H1 (cell line): Measurements from ENCODE around the gene HS3ST1. TPM values are rescaled to one million over a fixed set of nuclear protein-coding genes. Genes with fewer than 3 reads are reported as not detected.

Experiments
- CTCF ChIA-PET: fragments of 300-600 bp; sonication (Branson Sonifier 250); formaldehyde crosslinking; loops from one replicate; lab custom pipeline; 2021; ENCODE audit not compliant: partially characterized antibody; lab: Charles Lee
- POLR2A ChIA-PET: fragments of 300-600 bp; sonication (Branson Sonifier 250); formaldehyde crosslinking; loops from one replicate; lab custom pipeline; 2021; ENCODE audit warnings: inconsistent platforms; ENCODE audit not compliant: partially characterized antibody; lab: Charles Lee
- DNase-seq, 2 experiments: peaks; one replicate each; pipeline versions ENCODE4 v3.0.0 to v3.0.0-alpha.2; 2010 to 2022; ENCODE audit warnings: low spot score in 2 of 2, low read depth in 1 of 2, mixed read lengths in 1 of 2
- FAIRE-seq: peaks from 2 replicates; lab custom pipeline; 2011; peaks lifted over from hg19 to GRCh38; lab: Jason Lieb, UNC
- H2AFZ ChIP-seq: 2 replicates; pipeline ENCODE4 v1.8.1; 2012; ENCODE audit warnings: low read length, inconsistent platforms
- H2AK5ac ChIP-seq: 2 replicates; pipeline ENCODE4 v1.6.1; 2013; ENCODE audit warnings: low read depth, low read length
- H2BK120ac ChIP-seq: replicated peaks from 2 replicates; pipeline ENCODE3; 2013; ENCODE audit warnings: low read depth, low read length, inconsistent platforms
- H2BK12ac ChIP-seq: 2 replicates; pipeline ENCODE4 v1.6.1; 2013; ENCODE audit warnings: low read depth, low read length
- H2BK15ac ChIP-seq: 2 replicates; pipeline ENCODE4 v1.6.1; 2013; ENCODE audit warnings: low read length
- H2BK20ac ChIP-seq: 2 replicates; pipeline ENCODE4 v1.6.1; 2013; ENCODE audit warnings: low read length
- H2BK5ac ChIP-seq: 2 replicates; pipeline ENCODE4 v1.6.1; 2013; ENCODE audit warnings: low read depth, low read length
- H3K14ac ChIP-seq: 2 replicates; pipeline ENCODE4 v1.6.1; 2013; ENCODE audit warnings: inconsistent platforms; ENCODE audit not compliant: insufficient read length
- H3K18ac ChIP-seq: 2 replicates; pipeline ENCODE4 v1.6.1; 2013; ENCODE audit warnings: low read length; ENCODE audit errors: extremely low read depth
- H3K23ac ChIP-seq: 2 replicates; pipeline ENCODE4 v1.6.1; 2013; ENCODE audit warnings: inconsistent platforms; ENCODE audit not compliant: insufficient read length
- H3K23me2 ChIP-seq: 2 replicates; pipeline ENCODE4 v1.6.1; 2013; ENCODE audit warnings: low read depth, low read length
- H3K27ac ChIP-seq: 2 replicates; pipeline ENCODE4 v1.6.1; 2011; ENCODE audit warnings: low read depth, low read length, inconsistent platforms
- H3K27me3 ChIP-seq, 4 experiments: replicated peaks in 1 of 4; 1 replicate in 1 of 4; 2 replicates in 3 of 4; pipeline versions ENCODE4 v1.6.1 to v1.8.1; 2011 to 2013; ENCODE audit warnings: low read length in 3 of 4, mild to moderate bottlenecking in 3 of 4, inconsistent platforms in 2 of 4, mixed read lengths in 2 of 4, moderate library complexity in 1 of 4; ENCODE audit not compliant: control insufficient read depth in 3 of 4, insufficient read depth in 3 of 4; ENCODE audit errors: extremely low read depth in 1 of 4
- H3K36me3 ChIP-seq, 4 experiments: 2 replicates each; pipeline versions ENCODE4 v1.6.1 to v1.8.1; 2011 to 2013; ENCODE audit warnings: mild to moderate bottlenecking in 4 of 4, low read length in 3 of 4, moderate library complexity in 2 of 4, control low read depth in 1 of 4, inconsistent platforms in 1 of 4; ENCODE audit not compliant: insufficient read depth in 4 of 4, control insufficient read depth in 2 of 4
- H3K4ac ChIP-seq: replicated peaks from 2 replicates; pipeline ENCODE3; 2013; ENCODE audit warnings: low read length, low read depth, mixed read lengths, inconsistent platforms; ENCODE audit not compliant: insufficient read length
- H3K4me1 ChIP-seq, 4 experiments: replicated peaks in 1 of 4; 1 replicate in 1 of 4; 2 replicates in 3 of 4; pipeline versions ENCODE4 v1.6.1 to v1.8.1; 2011 to 2013; ENCODE audit warnings: low read length in 3 of 4, inconsistent platforms in 2 of 4, mixed read lengths in 1 of 4; ENCODE audit not compliant: insufficient read depth in 4 of 4, control insufficient read depth in 3 of 4
- H3K4me2 ChIP-seq, 2 experiments: 2 replicates each; pipeline versions ENCODE4 v1.6.1 to v1.8.1; 2011 to 2013; ENCODE audit warnings: low read depth in 2 of 2, low read length in 2 of 2, control low read depth in 1 of 2, inconsistent platforms in 1 of 2, mild to moderate bottlenecking in 1 of 2; ENCODE audit not compliant: insufficient read depth in 1 of 2
- H3K4me3 ChIP-seq, 4 experiments: fragments of 200-600, 300-600 bp in 1 of 4; sonication (generic), shearing (Covaris generic), sonication (Bioruptor Twin) in 1 of 4; 2 replicates each; pipeline versions ENCODE4 v1.5.1 to v1.8.1; 2011 to 2016; ENCODE audit warnings: low read length in 4 of 4, low read depth in 3 of 4, control low read depth in 2 of 4, inconsistent platforms in 2 of 4, mild to moderate bottlenecking in 2 of 4, mixed read lengths in 1 of 4, moderate library complexity in 1 of 4; ENCODE audit not compliant: insufficient read depth in 2 of 4; ENCODE audit errors: extremely low read depth in 1 of 4
- H3K56ac ChIP-seq: replicated peaks from 2 replicates; pipeline ENCODE3; 2013; ENCODE audit warnings: low read depth, mild to moderate bottlenecking, mixed read lengths, low read length, inconsistent platforms; ENCODE audit not compliant: insufficient read length
- H3K79me1 ChIP-seq: 2 replicates; pipeline ENCODE4 v1.6.1; 2013; ENCODE audit warnings: low read depth, low read length, control low read depth
- H3K79me2 ChIP-seq, 2 experiments: 2 replicates each; pipeline versions ENCODE4 v1.6.1 to v1.8.1; 2012 to 2013; ENCODE audit warnings: low read length in 2 of 2, mild to moderate bottlenecking in 2 of 2, inconsistent platforms in 1 of 2; ENCODE audit not compliant: insufficient read depth in 2 of 2, control insufficient read depth in 1 of 2
- H3K9ac ChIP-seq, 4 experiments: replicated peaks in 1 of 4; 1 replicate in 1 of 4; 2 replicates in 3 of 4; pipeline versions ENCODE4 v1.6.1 to v1.8.1; 2011 to 2013; ENCODE audit warnings: low read depth in 3 of 4, low read length in 3 of 4, control low read depth in 2 of 4, mild to moderate bottlenecking in 2 of 4, moderate library complexity in 2 of 4, inconsistent platforms in 1 of 4; ENCODE audit errors: extremely low read depth in 1 of 4
- H3K9me3 ChIP-seq, 2 experiments: 2 replicates each; pipeline versions ENCODE4 v1.6.1 to v1.8.1; 2012 to 2013; ENCODE audit warnings: mild to moderate bottlenecking in 2 of 2, moderate library complexity in 2 of 2, control low read depth in 1 of 2, inconsistent platforms in 1 of 2, low read depth in 1 of 2, low read length in 1 of 2, mixed read lengths in 1 of 2; ENCODE audit not compliant: insufficient read depth in 2 of 2
- H4K20me1 ChIP-seq, 2 experiments: replicated peaks in 1 of 2; 2 replicates each; pipeline versions ENCODE3 to v1.8.1; 2011 to 2013; ENCODE audit warnings: inconsistent platforms in 2 of 2, low read length in 2 of 2, mild to moderate bottlenecking in 1 of 2; ENCODE audit not compliant: insufficient read depth in 2 of 2, control insufficient read depth in 1 of 2
- H4K5ac ChIP-seq: 2 replicates; pipeline ENCODE4 v1.6.1; 2013; ENCODE audit warnings: low read length, low read depth, mixed read lengths, inconsistent platforms; ENCODE audit not compliant: insufficient read length
- H4K8ac ChIP-seq: 2 replicates; pipeline ENCODE4 v1.8.0; 2013; ENCODE audit warnings: mild to moderate bottlenecking, moderate library complexity, low read length, inconsistent platforms; ENCODE audit not compliant: insufficient read depth; ENCODE audit errors: extremely low read depth
- H4K91ac ChIP-seq: replicated peaks from 2 replicates; pipeline ENCODE3; 2013; ENCODE audit warnings: low read length, mixed read lengths, inconsistent platforms; ENCODE audit not compliant: insufficient read length
- WGBS, 2 experiments: shearing (Covaris generic) in 1 of 2; methylation state at CpG; one replicate each; pipeline versions ENCODE4 v1.1.6 to v1.1.7; 2013 to 2015; ENCODE audit warnings: low lambda C conversion rate in 2 of 2, mixed read lengths in 2 of 2, inconsistent platforms in 1 of 2, low coverage in 1 of 2, missing lambda C conversion rate in 1 of 2; ENCODE audit not compliant: insufficient replicate concordance in 2 of 2, insufficient coverage in 1 of 2, insufficient read length in 1 of 2; ENCODE audit errors: extremely low coverage in 1 of 2, missing lambda C conversion rate in 1 of 2; 5-methylcytosine and 5-hydroxymethylcytosine counted together
- polyA plus RNA-seq, 7 experiments: library from polyadenylated mRNA; depleted of rRNA in 3 of 7; stranded (reverse) in 5 of 7; unstranded in 2 of 7; fragments of >200 nt in 5 of 7; fragments of 200-250 nt in 2 of 7; gene quantifications; 1 replicate in 5 of 7; 2 replicates in 1 of 7; 4 replicates in 1 of 7; pipeline versions ENCODE4 v1.2.1 to v1.2.3, GENCODE V29; 2011 to 2013; ENCODE audit warnings: missing spikeins in 2 of 7, mixed read lengths in 2 of 7
- total RNA-seq: library from RNA; stranded (reverse); fragmentation: NEBNext Ultra II Directional; extraction: Animal tissue kit (Norgen Biotek cat#: 25700); gene quantifications from 2 replicates; pipeline ENCODE4 v1.2.1, GENCODE V29; 2021

HS3ST1 gene
- total and polyA plus RNA-seq, 2 of the 8 experiments (the other 6 are each of a cell fraction or from before 2014, with no cell fraction given), result 0.50 to 1.5 TPM

DNA sequence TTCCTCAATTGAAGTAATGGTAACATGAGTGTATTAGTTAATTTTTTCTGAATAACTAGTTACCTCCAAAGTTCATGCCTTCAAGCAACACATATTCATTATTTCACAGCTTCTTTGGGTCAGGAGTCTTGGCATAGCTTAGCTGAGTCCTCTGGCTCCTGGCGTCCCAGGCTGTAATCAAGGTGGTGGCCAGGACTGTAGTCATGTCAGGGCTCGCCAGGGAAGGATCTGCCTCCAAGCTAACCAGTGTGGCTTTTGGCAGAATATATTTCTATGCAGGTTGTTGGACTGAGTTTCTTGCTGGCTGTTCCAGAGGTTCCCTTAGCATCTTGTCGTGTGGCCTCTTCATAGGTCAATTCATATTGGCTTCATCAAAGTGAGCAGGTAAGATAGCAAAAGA lies 10.0 kb upstream of the HS3ST1 start:
- Histone ChIP-seq H2AK5ac (no peak overlapping the region), H3K9ac (no peak overlapping the region), H4K91ac (no peak overlapping the region), H2BK20ac (no peak overlapping the region), H2BK12ac (no peak overlapping the region), H3K4me2 (no peak overlapping the region), H3K27me3 (no peaks in the 10 kb centered on the region), H4K8ac (no peak overlapping the region), H3K9me3 (no peaks in the 10 kb centered on the region), H4K5ac (no peak overlapping the region), H2BK5ac (no peak overlapping the region), H3K14ac (no peak overlapping the region), H3K36me3 (no peaks in the 10 kb centered on the region), H3K23ac (no peak overlapping the region), H3K79me1 (no peaks in the 10 kb centered on the region), H3K79me2 (no peaks in the 10 kb centered on the region), H3K4ac (no peak overlapping the region), H3K23me2 (no peaks in the 10 kb centered on the region), H3K27ac (no peak overlapping the region), H2AFZ (no peak overlapping the region), H3K56ac (no peak overlapping the region), H3K18ac (no peak overlapping the region), H2BK120ac (no peak overlapping the region), H3K4me3 (no peak overlapping the region), H4K20me1 (no peaks in the 10 kb centered on the region), H3K4me1 (peaks cover 0 to 4% (median 1%) of the 10 kb centered on the region in 4 experiments; a peak in 2 of 7 replicates), H2BK15ac (no peak overlapping the region)
- no peak for DNase-seq
- POLR2A ChIA-PET, result interaction anchor here (0.6 to 0.8 kb wide), 2 partner anchors 9 to 1132 kb away, joined by 4 to 5 read pairs; no protein-coding TSS in a partner anchor
- WGBS, 2 experiments, result 87% methylated on average over 3 of the region's 3 CpGs; no CpG with 5 or more reads in 1 of the 2 experiments
- CTCF ChIA-PET, result interaction anchor here (0.6 kb wide), 1 partner anchor 527 kb away, joined by 3 read pairs; no protein-coding TSS in a partner anchor
- no peak for FAIRE-seq
